ENCODE measurements around the gene CCL27.

DNA sequence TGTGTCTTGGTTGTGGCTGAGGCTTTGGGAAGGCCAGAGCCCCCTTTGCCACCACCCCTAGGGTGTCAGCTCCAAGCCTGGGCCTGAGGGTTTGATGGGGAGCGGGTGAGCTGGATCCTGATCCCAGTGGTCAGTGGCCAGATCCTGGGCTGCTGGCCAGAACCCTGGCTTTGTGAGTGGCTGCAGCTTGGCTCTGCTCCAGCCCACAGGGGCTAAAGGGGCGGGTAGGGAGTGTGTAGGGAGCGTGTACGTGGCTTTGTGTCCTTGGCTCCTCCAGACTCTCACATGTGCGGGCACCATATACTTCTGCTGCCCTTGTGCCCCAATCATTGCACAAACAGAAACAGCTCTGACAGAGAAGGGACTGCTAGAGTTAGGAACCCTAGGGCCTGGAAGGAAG is 11.6 kb downstream of the CCL27 start:
- TF ChIP-seq TAF1 (IDR thresholded peaks at IDR 0.05; ENCODE audit: low read depth, low read length) (no peak), POLR2AphosphoS5 (IDR thresholded peaks at IDR 0.05; ENCODE audit: low read depth, low read length) (no peak), POLR2A (IDR thresholded peaks at IDR 0.05; ENCODE audit: low read depth, low read length) (no peak), SPI1 (IDR thresholded peaks at IDR 0.05; ENCODE audit: low read depth, low read length) (no peak)

Data from GM12891 (cell line).